HFFc6 (cell line): ENCODE measurements around the gene OR51G2. TPM values are rescaled to one million over a fixed set of nuclear protein-coding genes. Genes with fewer than 3 reads are reported as not detected.

Experiments used
- DNase-seq: peaks from one replicate; pipeline ENCODE4 v3.0.0-alpha.2; 2018
- H3K27ac Mint-ChIP-seq: 2 replicates; pipeline ENCODE4 v1.8.0; 2020; ENCODE audit warnings: mild to moderate bottlenecking, mixed read lengths
- H3K27me3 Mint-ChIP-seq: 2 replicates; pipeline ENCODE4 v1.8.0; 2021; ENCODE audit warnings: mild to moderate bottlenecking, moderate library complexity, mixed read lengths; ENCODE audit not compliant: insufficient read depth
- H3K36me3 Mint-ChIP-seq: 2 replicates; pipeline ENCODE4 v1.8.0; 2021; ENCODE audit warnings: low read depth, mixed read lengths
- H3K4me1 Mint-ChIP-seq: 2 replicates; pipeline ENCODE4 v1.8.0; 2020; ENCODE audit warnings: low read depth, mixed read lengths
- H3K4me3 Mint-ChIP-seq: 2 replicates; pipeline ENCODE4 v1.8.0; 2020; ENCODE audit warnings: mild to moderate bottlenecking, moderate library complexity, mixed read lengths
- H3K9me3 Mint-ChIP-seq: 2 replicates; pipeline ENCODE4 v1.8.0; 2020; ENCODE audit warnings: mild to moderate bottlenecking, mixed read lengths
- total RNA-seq, 6 experiments: library from RNA; stranded (reverse); fragmentation: NEBNext Ultra II Directional; extraction: Animal tissue kit (Norgen Biotek cat#: 25700); gene quantifications; 2 replicates in 1 of 6; 3 replicates in 5 of 6; pipeline ENCODE4 v1.2.3, GENCODE V29; 2021
- TF ChIP-seq, protein P1 (sequence below): fragments of 200-600 bp; sonication (generic); IDR thresholded peaks from 2 replicates; pipeline ENCODE4 v1.5.0; 2021; ENCODE audit warnings: antibody characterized with exemption, mild to moderate bottlenecking

The OR51G2 gene
- total RNA-seq, 6 experiments from 2014 or later: not detected

DNA sequence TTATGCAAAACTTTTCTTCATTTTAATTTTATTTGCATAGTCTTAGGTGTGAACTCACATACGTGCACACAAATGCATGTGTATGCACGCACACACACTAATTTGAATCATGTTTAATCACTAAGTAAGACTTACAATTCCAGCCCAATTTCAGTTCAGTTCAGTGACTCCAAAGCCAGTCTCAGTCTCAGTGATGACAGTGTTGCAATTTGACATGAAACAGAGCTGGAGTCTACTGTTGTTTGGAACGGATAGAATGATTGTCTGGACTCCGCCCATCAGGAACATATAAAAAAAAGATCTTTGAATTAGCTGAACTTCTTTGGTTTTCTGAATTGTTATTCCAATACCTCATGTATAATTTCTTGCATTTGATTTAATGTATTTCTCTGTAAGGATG is 55.3 kb downstream of the OR51G2 start:
- Mint-ChIP-seq H3K9me3 (peaks cover 51% of the 10 kb centered on the region), H3K36me3 (no peaks in the 10 kb centered on the region; the same call in 1 of the 2 replicates), H3K27me3 (no peaks in the 10 kb centered on the region), H3K4me1 (no peaks in the 10 kb centered on the region), H3K4me3 (no peak overlapping the region), H3K27ac (no peak overlapping the region)
- DNase-seq: no peak
- TF ChIP-seq, protein P1, sequence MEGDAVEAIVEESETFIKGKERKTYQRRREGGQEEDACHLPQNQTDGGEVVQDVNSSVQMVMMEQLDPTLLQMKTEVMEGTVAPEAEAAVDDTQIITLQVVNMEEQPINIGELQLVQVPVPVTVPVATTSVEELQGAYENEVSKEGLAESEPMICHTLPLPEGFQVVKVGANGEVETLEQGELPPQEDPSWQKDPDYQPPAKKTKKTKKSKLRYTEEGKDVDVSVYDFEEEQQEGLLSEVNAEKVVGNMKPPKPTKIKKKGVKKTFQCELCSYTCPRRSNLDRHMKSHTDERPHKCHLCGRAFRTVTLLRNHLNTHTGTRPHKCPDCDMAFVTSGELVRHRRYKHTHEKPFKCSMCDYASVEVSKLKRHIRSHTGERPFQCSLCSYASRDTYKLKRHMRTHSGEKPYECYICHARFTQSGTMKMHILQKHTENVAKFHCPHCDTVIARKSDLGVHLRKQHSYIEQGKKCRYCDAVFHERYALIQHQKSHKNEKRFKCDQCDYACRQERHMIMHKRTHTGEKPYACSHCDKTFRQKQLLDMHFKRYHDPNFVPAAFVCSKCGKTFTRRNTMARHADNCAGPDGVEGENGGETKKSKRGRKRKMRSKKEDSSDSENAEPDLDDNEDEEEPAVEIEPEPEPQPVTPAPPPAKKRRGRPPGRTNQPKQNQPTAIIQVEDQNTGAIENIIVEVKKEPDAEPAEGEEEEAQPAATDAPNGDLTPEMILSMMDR: no peak

Other genes starting within 250 kb of the OR51G2 start
- gene OR51E2, start 221.5 kb downstream of the OR51G2 start, total RNA-seq: under 1 TPM in 4 of 6 experiments, not detected in 2; 0.09 to 0.32 (median 0.12) TPM
- gene MMP26, start 214.6 kb downstream of the OR51G2 start, total RNA-seq: not detected
- not detected for gene OR51F1, start 149.4 kb downstream of the OR51G2 start, total RNA-seq
- gene OR52R1, start 115.0 kb downstream of the OR51G2 start, total RNA-seq: not detected
- not detected for gene OR51F2, start 98.0 kb downstream of the OR51G2 start, total RNA-seq
- not detected for gene OR51S1, start 70.1 kb downstream of the OR51G2 start, total RNA-seq
- not detected for gene OR51T1, start 37.5 kb downstream of the OR51G2 start, total RNA-seq
- gene OR51A7, start 15.6 kb downstream of the OR51G2 start, total RNA-seq: not detected
- gene OR51G1, start 5.0 kb upstream of the OR51G2 start, total RNA-seq: not detected
- not detected for gene OR51A4, start 28.3 kb upstream of the OR51G2 start, total RNA-seq
- not detected for gene OR51A2, start 36.4 kb upstream of the OR51G2 start, total RNA-seq
- not detected for gene OR51L1, start 75.5 kb upstream of the OR51G2 start, total RNA-seq
- not detected for gene OR52J3, start 127.2 kb upstream of the OR51G2 start, total RNA-seq
- not detected for gene OR52E2, start 140.3 kb upstream of the OR51G2 start, total RNA-seq
- gene OR52E1, start 150.2 kb upstream of the OR51G2 start, total RNA-seq: not detected
- not detected for gene OR52A5, start 219.0 kb upstream of the OR51G2 start, total RNA-seq
- gene OR52A1, start 235.4 kb upstream of the OR51G2 start, total RNA-seq: not detected